IMR-90 (cell line): Measurements from ENCODE around the gene PISD. TPM values are rescaled to one million over a fixed set of nuclear protein-coding genes. Genes with fewer than 3 reads are reported as not detected.
"Not testable (repeated sequence)": the region's sequence is repeated elsewhere in the genome, so short reads cannot be mapped to it uniquely, and the experiment has no call there.

Source experiments
- ATAC-seq: fragments of 200-7000 bp; cut with Tn5 transposase; 2 replicates; pipeline ENCODE4 v1.9.1; 2020; ENCODE audit warnings: low read depth, mild to moderate bottlenecking, moderate library complexity
- BruUV-seq: library from RNA; stranded (reverse); fragments of 400-500 nt; replicated peaks from 2 replicates; lab custom pipeline; 2021; lab: Mats Ljungman, UMichigan
- CTCF ChIA-PET: fragments of 300-600 bp; formaldehyde crosslinking; extraction: SDS; loops from one replicate; lab custom pipeline; 2021; ENCODE audit warnings: antibody characterized with exemption; lab: Yijun Ruan, JAX
- POLR2A ChIA-PET: fragments of 300-600 bp; sonication (Branson Sonifier 250); formaldehyde crosslinking; loops from one replicate; lab custom pipeline; 2022; ENCODE audit warnings: antibody characterized with exemption; ENCODE audit not compliant: unreplicated experiment; lab: Charles Lee
- DNase-seq: peaks from one replicate; pipeline ENCODE4 v3.0.0; 2013
- H2AFZ ChIP-seq: replicated peaks from 2 replicates; pipeline ENCODE3; 2013; ENCODE audit warnings: low read length, mild to moderate bottlenecking; ENCODE audit not compliant: poor library complexity
- H2AK5ac ChIP-seq: 2 replicates; pipeline ENCODE4 v1.6.1; 2013; ENCODE audit warnings: low read depth, low read length, inconsistent platforms
- H2AK9ac ChIP-seq: replicated peaks from 2 replicates; pipeline ENCODE3; 2013; ENCODE audit warnings: mild to moderate bottlenecking, low read depth, low read length, moderate library complexity; ENCODE audit not compliant: poor library complexity
- H2BK120ac ChIP-seq: 2 replicates; pipeline ENCODE4 v1.6.1; 2013; ENCODE audit warnings: low read depth, low read length, inconsistent platforms
- H2BK15ac ChIP-seq: 3 replicates; pipeline ENCODE4 v1.6.1; 2013; ENCODE audit warnings: low read depth, low read length, inconsistent platforms
- H2BK20ac ChIP-seq: 2 replicates; pipeline ENCODE4 v1.6.1; 2013; ENCODE audit warnings: low read depth, mild to moderate bottlenecking, inconsistent platforms, low read length, moderate library complexity
- H2BK5ac ChIP-seq: 2 replicates; pipeline ENCODE4 v1.6.1; 2013; ENCODE audit warnings: mild to moderate bottlenecking, low read depth, low read length, inconsistent platforms; ENCODE audit not compliant: poor library complexity, severe bottlenecking
- H3K14ac ChIP-seq: replicated peaks from 2 replicates; pipeline ENCODE4 v1.6.1; 2013; ENCODE audit warnings: low read depth, low read length, inconsistent platforms
- H3K18ac ChIP-seq: 2 replicates; pipeline ENCODE4 v1.6.1; 2013; ENCODE audit warnings: low read depth, low read length, control low read depth
- H3K23ac ChIP-seq: 2 replicates; pipeline ENCODE4 v1.6.1; 2013; ENCODE audit warnings: low read depth, low read length, inconsistent platforms
- H3K27ac ChIP-seq: 2 replicates; pipeline ENCODE4 v1.5.1; 2013; ENCODE audit warnings: mild to moderate bottlenecking, control low read depth, low read length; ENCODE audit not compliant: insufficient read depth
- H3K27me3 ChIP-seq: 2 replicates; pipeline ENCODE4 v1.6.1; 2013; ENCODE audit warnings: low read length; ENCODE audit not compliant: control insufficient read depth, insufficient read depth
- H3K36me3 ChIP-seq: 2 replicates; pipeline ENCODE4 v1.6.1; 2013; ENCODE audit warnings: low read length, mixed read lengths; ENCODE audit not compliant: control insufficient read depth, insufficient read depth
- H3K4ac ChIP-seq: 2 replicates; pipeline ENCODE4 v1.6.1; 2013; ENCODE audit warnings: low read depth, low read length, inconsistent platforms
- H3K4me1 ChIP-seq: 2 replicates; pipeline ENCODE4 v1.6.1; 2013; ENCODE audit warnings: low read length, mixed read lengths; ENCODE audit not compliant: control insufficient read depth, insufficient read depth
- H3K4me2 ChIP-seq: 2 replicates; pipeline ENCODE4 v1.6.1; 2013; ENCODE audit warnings: low read depth, mild to moderate bottlenecking, control low read depth, low read length, moderate library complexity
- H3K4me3 ChIP-seq: 2 replicates; pipeline ENCODE4 v1.5.1; 2013; ENCODE audit warnings: low read depth, mild to moderate bottlenecking, control low read depth, low read length, moderate library complexity; ENCODE audit not compliant: insufficient read depth
- H3K56ac ChIP-seq: 2 replicates; pipeline ENCODE4 v1.6.1; 2013; ENCODE audit warnings: low read length, inconsistent platforms; ENCODE audit not compliant: insufficient read depth; ENCODE audit errors: extremely low read depth
- H3K79me1 ChIP-seq, 2 experiments: 2 replicates each; pipeline ENCODE4 v1.6.1; 2013; ENCODE audit warnings: low read length in 2 of 2, inconsistent platforms in 1 of 2, low read depth in 1 of 2
- H3K9ac ChIP-seq: 2 replicates; pipeline ENCODE4 v1.6.1; 2013; ENCODE audit warnings: low read depth, low read length, control low read depth
- H3K9me1 ChIP-seq: 2 replicates; pipeline ENCODE4 v1.6.1; 2013; ENCODE audit warnings: low read length, inconsistent platforms; ENCODE audit not compliant: insufficient read depth
- H3K9me3 ChIP-seq: 2 replicates; pipeline ENCODE4 v1.6.1; 2013; ENCODE audit warnings: low read length; ENCODE audit not compliant: control insufficient read depth, insufficient read depth
- H4K20me1 ChIP-seq: 2 replicates; pipeline ENCODE4 v1.6.1; 2013; ENCODE audit warnings: low read length, inconsistent platforms; ENCODE audit not compliant: insufficient read depth
- H4K5ac ChIP-seq: 2 replicates; pipeline ENCODE4 v1.6.1; 2013; ENCODE audit warnings: mild to moderate bottlenecking, low read depth, low read length, control low read depth
- H4K8ac ChIP-seq, 2 experiments: 2 replicates each; pipeline ENCODE4 v1.6.1; 2013; ENCODE audit warnings: low read depth in 2 of 2, low read length in 2 of 2, control low read depth in 1 of 2, inconsistent platforms in 1 of 2
- H4K91ac ChIP-seq: 2 replicates; pipeline ENCODE4 v1.6.1; 2013; ENCODE audit warnings: low read depth, low read length, inconsistent platforms; ENCODE audit not compliant: insufficient read depth
- WGBS, 2 experiments: methylation state at CpG; one replicate each; pipeline versions ENCODE4 v1.1.5 to v1.1.7; 2013; ENCODE audit warnings: missing lambda C conversion rate in 2 of 2; ENCODE audit not compliant: insufficient read length in 1 of 2; ENCODE audit errors: extremely low coverage in 2 of 2; 5-methylcytosine and 5-hydroxymethylcytosine counted together
- dilution Hi-C: fragments of 300-500 bp; cut with HindIII; formaldehyde crosslinking; loops from one replicate; pipeline ENCODE4 v1.14.3; 2018; ENCODE audit warnings: low sequenced_read_pairs; ENCODE audit not compliant: unreplicated experiment
- in situ Hi-C: fragments of 300-500 bp; cut with MboI; formaldehyde crosslinking; loops from 3 replicates; pipeline ENCODE4 v1.14.3; 2019; ENCODE audit warnings: low sequenced_read_pairs, inconsistent platforms, mixed read lengths
- intact Hi-C: fragments of 100-400 bp; cut with micrococcal nuclease; formaldehyde crosslinking; loops from 2 replicates; pipeline ENCODE4 v1.10.0; 2022
- polyA plus RNA-seq, 3 experiments: library from polyadenylated mRNA; depleted of rRNA; stranded (reverse); fragments of >200 nt; gene quantifications; 2 replicates each; pipeline ENCODE4 v1.2.3, GENCODE V29; 2012; ENCODE audit warnings: low replicate concordance in 1 of 3
- total RNA-seq: library from RNA; depleted of rRNA; stranded (reverse); fragments of >200 nt; gene quantifications from 2 replicates; pipeline ENCODE4 v1.2.3, GENCODE V29; 2012

PISD gene
- total and polyA plus RNA-seq, 2 of the 4 experiments (the other 2 are of a cell fraction), result 34.1 to 48.8 TPM

GRCh38 chr22:31668849-31669248 lies 6.8 kb upstream of the PISD start:
- H2BK20ac ChIP-seq, H3K14ac ChIP-seq, dilution Hi-C loops, H3K56ac ChIP-seq, H4K8ac ChIP-seq, H2BK5ac ChIP-seq, H3K4me2 ChIP-seq, H3K4ac ChIP-seq, H4K91ac ChIP-seq, H3K9me1 ChIP-seq, in situ Hi-C loops, H3K9me3 ChIP-seq, H2BK120ac ChIP-seq, ATAC-seq, H3K36me3 ChIP-seq, H3K27me3 ChIP-seq, H2AK9ac ChIP-seq, H3K79me1 ChIP-seq, H3K27ac ChIP-seq, POLR2A ChIA-PET, H3K18ac ChIP-seq, H3K23ac ChIP-seq, H3K9ac ChIP-seq, H2AFZ ChIP-seq, BruUV-seq, H4K5ac ChIP-seq, H3K4me1 ChIP-seq, H2AK5ac ChIP-seq, H3K4me3 ChIP-seq, H2BK15ac ChIP-seq, DNase-seq, H4K20me1 ChIP-seq: not testable (repeated sequence)
- CTCF ChIA-PET, result interaction anchor here (0.5 kb wide), 1 partner anchor 87 kb away, joined by 5 read pairs; no protein-coding TSS in a partner anchor
- intact Hi-C loops, result loop anchor here (5.0 to 10.0 kb wide), 3 partner anchors 413 to 806 kb away; partner anchors contain the start of gene FBXO7
- no CpG with 5 or more reads among the region's 4 CpGs for WGBS, 2 experiments
